Liver (tissue), 9 donors: ENCODE measurements around the gene CAMKMT. TPM values are rescaled to one million over a fixed set of nuclear protein-coding genes. Genes with fewer than 3 reads are reported as not detected.

Experiments used
- DNase-seq: peaks from one replicate; pipeline ENCODE4 v3.0.0-alpha.2; 2017; ENCODE audit warnings: low spot score
- H3K27ac ChIP-seq, 2 donors: one replicate each; pipeline ENCODE4 v1.7.0; 2013; ENCODE audit warnings: inconsistent platforms in 2 of 2, low read length in 2 of 2, control low read depth in 1 of 2, low read depth in 1 of 2, mild to moderate bottlenecking in 1 of 2
- H3K27me3 ChIP-seq, 4 donors: one replicate each; pipeline versions ENCODE4 v1.6.1 to v1.7.0; 2013; ENCODE audit warnings: low read length in 3 of 4, inconsistent platforms in 1 of 4, mild to moderate bottlenecking in 1 of 4, moderate library complexity in 1 of 4; ENCODE audit not compliant: control insufficient read depth in 4 of 4, insufficient read depth in 4 of 4
- H3K36me3 ChIP-seq, 4 donors: one replicate each; pipeline versions ENCODE4 v1.6.1 to v1.7.0; 2013; ENCODE audit warnings: low read length in 3 of 4, mild to moderate bottlenecking in 3 of 4, low read depth in 1 of 4, moderate library complexity in 1 of 4; ENCODE audit not compliant: control insufficient read depth in 4 of 4, insufficient read depth in 3 of 4
- H3K4me1 ChIP-seq, 4 donors: one replicate each; pipeline versions ENCODE4 v1.6.1 to v1.7.0; 2013; ENCODE audit warnings: low read length in 3 of 4, mild to moderate bottlenecking in 3 of 4, moderate library complexity in 1 of 4; ENCODE audit not compliant: control insufficient read depth in 4 of 4, insufficient read depth in 4 of 4
- H3K4me3 ChIP-seq, 3 donors: one replicate each; pipeline versions ENCODE4 v1.6.1 to v1.7.0; 2013; ENCODE audit warnings: low read length in 3 of 3, control low read depth in 1 of 3, low read depth in 1 of 3, mild to moderate bottlenecking in 1 of 3
- H3K9ac ChIP-seq, 2 donors: one replicate each; pipeline ENCODE4 v1.7.0; 2013; ENCODE audit warnings: low read length in 2 of 2, mild to moderate bottlenecking in 2 of 2, moderate library complexity in 2 of 2, control low read depth in 1 of 2, low read depth in 1 of 2
- H3K9me3 ChIP-seq, 4 donors: one replicate each; pipeline versions ENCODE4 v1.6.1 to v1.7.0; 2013; ENCODE audit warnings: low read length in 3 of 4; ENCODE audit not compliant: control insufficient read depth in 4 of 4
- CTCF ChIP-seq: fragments of 150-350 bp; IDR thresholded peaks from 2 replicates; pipeline ENCODE4 v1.5.1; 2017; ENCODE audit warnings: improper control_type of control experiment, low read depth, low read length; ENCODE audit not compliant: missing input control
- EGR1 ChIP-seq, 2 donors: IDR thresholded peaks; 2 replicates each; pipeline ENCODE4 v1.6.1; 2016 to 2018; ENCODE audit warnings: antibody characterized with exemption in 2 of 2, low read depth in 2 of 2
- FOXA1 ChIP-seq: IDR thresholded peaks from 2 replicates; pipeline ENCODE4 v1.6.1; 2016; ENCODE audit warnings: antibody characterized with exemption
- FOXA2 ChIP-seq: IDR thresholded peaks from 2 replicates; pipeline ENCODE4 v1.6.1; 2016; ENCODE audit warnings: antibody characterized with exemption
- GABPA ChIP-seq, 2 donors: IDR thresholded peaks in 1 of 2; conservative IDR thresholded peaks in 1 of 2; 2 replicates each; pipeline ENCODE4 v1.6.1; 2016; ENCODE audit warnings: antibody characterized with exemption in 2 of 2, mild to moderate bottlenecking in 1 of 2, moderate library complexity in 1 of 2
- HNF4A ChIP-seq, 2 donors: conservative IDR thresholded peaks; 2 replicates each; pipeline ENCODE4 v1.6.1; 2016; ENCODE audit warnings: antibody characterized with exemption in 2 of 2, mild to moderate bottlenecking in 2 of 2
- HNF4G ChIP-seq: IDR thresholded peaks from 2 replicates; pipeline ENCODE4 v1.6.1; 2016; ENCODE audit warnings: antibody characterized with exemption
- RXRA ChIP-seq, 2 donors: IDR thresholded peaks; 2 replicates each; pipeline ENCODE4 v1.6.1; 2017 to 2018; ENCODE audit warnings: antibody characterized with exemption in 2 of 2, mild to moderate bottlenecking in 1 of 2
- SP1 ChIP-seq: IDR thresholded peaks from 2 replicates; pipeline ENCODE4 v1.6.1; 2018; ENCODE audit warnings: antibody characterized with exemption, mild to moderate bottlenecking
- TAF1 ChIP-seq: conservative IDR thresholded peaks from 2 replicates; pipeline ENCODE4 v1.6.1; 2016; ENCODE audit warnings: antibody characterized with exemption, mild to moderate bottlenecking
- YY1 ChIP-seq: IDR thresholded peaks from 2 replicates; pipeline ENCODE4 v1.6.1; 2016; ENCODE audit warnings: antibody characterized with exemption, mild to moderate bottlenecking
- WGBS: extraction: QIAGEN DNeasy Blood & Tissue Kit; methylation state at CpG from one replicate; pipeline ENCODE4 v1.1.7; 2013; 5-methylcytosine and 5-hydroxymethylcytosine counted together
- polyA plus RNA-seq, 2 donors: library from polyadenylated mRNA; stranded (reverse) in 1 of 2; unstranded in 1 of 2; fragments of 200-250 nt in 1 of 2; fragments of >200 nt in 1 of 2; fragmentation: Nextera tagmentation in 1 of 2; extraction: Ambion mirVana in 1 of 2; gene quantifications; one replicate each; pipeline versions ENCODE4 v1.2.1 to v1.2.3, GENCODE V29; 2013 to 2015
- total RNA-seq, 2 donors: library from RNA; depleted of rRNA; stranded (reverse); fragments of >200 nt; gene quantifications; one replicate each; pipeline ENCODE4 v1.2.3, GENCODE V29; 2014
- TF ChIP-seq, protein P1 (sequence below): IDR thresholded peaks from 2 replicates; pipeline ENCODE4 v1.6.1; 2016; ENCODE audit warnings: antibody characterized with exemption, mild to moderate bottlenecking
- TF ChIP-seq, protein P2 (sequence below): IDR thresholded peaks from 2 replicates; pipeline ENCODE4 v1.6.1; 2016; ENCODE audit warnings: antibody characterized with exemption
- TF ChIP-seq, protein P3 (sequence below): IDR thresholded peaks from 2 replicates; pipeline ENCODE4 v1.6.1; 2016; ENCODE audit warnings: antibody characterized with exemption
- donor health status: healthy.
- donor health status: healthy.
- donor health status: healthy.
- donor health status: healthy.
- donor health status: healthy.

The CAMKMT gene
- total and polyA plus RNA-seq, 4 donors: 1.5 to 12.7 (median 7.1) TPM

DNA sequence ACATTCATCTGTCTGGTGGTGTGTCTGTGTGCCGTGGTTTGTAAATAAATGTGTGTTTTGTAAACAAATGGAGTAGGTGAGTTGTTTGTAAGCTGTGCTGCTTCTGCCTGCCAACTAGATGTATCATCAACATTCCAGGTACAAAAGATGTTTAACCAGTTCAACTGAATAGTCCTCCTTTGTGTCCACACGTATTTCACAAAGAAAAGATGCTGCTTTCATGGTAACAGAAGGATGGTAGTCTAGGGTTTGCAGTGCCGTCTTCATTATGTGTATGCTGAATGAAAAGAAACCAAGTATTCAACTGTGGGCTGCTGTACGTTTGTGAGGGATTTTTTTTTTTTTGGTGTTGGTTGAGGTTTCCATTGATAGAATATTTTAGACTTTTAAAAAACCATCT lies 72.1 kb downstream of the CAMKMT start:
- WGBS: 82% methylated on average over 4 of the region's 4 CpGs
- no peaks in the 10 kb centered on the region for H3K27me3 ChIP-seq
- no peak overlapping the region for H3K4me3 ChIP-seq
- H3K9ac ChIP-seq: no peak overlapping the region
- H3K9me3 ChIP-seq: no peaks in the 10 kb centered on the region
- no peak for DNase-seq
- no peaks in the 10 kb centered on the region for H3K36me3 ChIP-seq
- TF ChIP-seq HNF4A (conservative IDR thresholded peaks at IDR 0.05) (no peak), TAF1 (no peak), FOXA2 (no peak), RXRA (IDR thresholded peaks at IDR 0.05) (no peak), FOXA1 (no peak), YY1 (no peak)
- no peaks in the 10 kb centered on the region for H3K4me1 ChIP-seq
- H3K27ac ChIP-seq: no peak overlapping the region

GRCh38 chr2:44441200-44441599 lies 79.5 kb downstream of the CAMKMT start:
- Histone ChIP-seq H3K9ac (no peak overlapping the region), H3K36me3 (no peaks in the 10 kb centered on the region), H3K4me1 (no peaks in the 10 kb centered on the region), H3K27me3 (no peaks in the 10 kb centered on the region), H3K9me3 (peaks cover 0 to 5% (median 0%) of the 10 kb centered on the region in 4 donors), H3K27ac (no peak overlapping the region), H3K4me3 (no peak overlapping the region)
- TF ChIP-seq, protein P1, sequence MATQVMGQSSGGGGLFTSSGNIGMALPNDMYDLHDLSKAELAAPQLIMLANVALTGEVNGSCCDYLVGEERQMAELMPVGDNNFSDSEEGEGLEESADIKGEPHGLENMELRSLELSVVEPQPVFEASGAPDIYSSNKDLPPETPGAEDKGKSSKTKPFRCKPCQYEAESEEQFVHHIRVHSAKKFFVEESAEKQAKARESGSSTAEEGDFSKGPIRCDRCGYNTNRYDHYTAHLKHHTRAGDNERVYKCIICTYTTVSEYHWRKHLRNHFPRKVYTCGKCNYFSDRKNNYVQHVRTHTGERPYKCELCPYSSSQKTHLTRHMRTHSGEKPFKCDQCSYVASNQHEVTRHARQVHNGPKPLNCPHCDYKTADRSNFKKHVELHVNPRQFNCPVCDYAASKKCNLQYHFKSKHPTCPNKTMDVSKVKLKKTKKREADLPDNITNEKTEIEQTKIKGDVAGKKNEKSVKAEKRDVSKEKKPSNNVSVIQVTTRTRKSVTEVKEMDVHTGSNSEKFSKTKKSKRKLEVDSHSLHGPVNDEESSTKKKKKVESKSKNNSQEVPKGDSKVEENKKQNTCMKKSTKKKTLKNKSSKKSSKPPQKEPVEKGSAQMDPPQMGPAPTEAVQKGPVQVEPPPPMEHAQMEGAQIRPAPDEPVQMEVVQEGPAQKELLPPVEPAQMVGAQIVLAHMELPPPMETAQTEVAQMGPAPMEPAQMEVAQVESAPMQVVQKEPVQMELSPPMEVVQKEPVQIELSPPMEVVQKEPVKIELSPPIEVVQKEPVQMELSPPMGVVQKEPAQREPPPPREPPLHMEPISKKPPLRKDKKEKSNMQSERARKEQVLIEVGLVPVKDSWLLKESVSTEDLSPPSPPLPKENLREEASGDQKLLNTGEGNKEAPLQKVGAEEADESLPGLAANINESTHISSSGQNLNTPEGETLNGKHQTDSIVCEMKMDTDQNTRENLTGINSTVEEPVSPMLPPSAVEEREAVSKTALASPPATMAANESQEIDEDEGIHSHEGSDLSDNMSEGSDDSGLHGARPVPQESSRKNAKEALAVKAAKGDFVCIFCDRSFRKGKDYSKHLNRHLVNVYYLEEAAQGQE: no peak
- TF ChIP-seq, protein P2, sequence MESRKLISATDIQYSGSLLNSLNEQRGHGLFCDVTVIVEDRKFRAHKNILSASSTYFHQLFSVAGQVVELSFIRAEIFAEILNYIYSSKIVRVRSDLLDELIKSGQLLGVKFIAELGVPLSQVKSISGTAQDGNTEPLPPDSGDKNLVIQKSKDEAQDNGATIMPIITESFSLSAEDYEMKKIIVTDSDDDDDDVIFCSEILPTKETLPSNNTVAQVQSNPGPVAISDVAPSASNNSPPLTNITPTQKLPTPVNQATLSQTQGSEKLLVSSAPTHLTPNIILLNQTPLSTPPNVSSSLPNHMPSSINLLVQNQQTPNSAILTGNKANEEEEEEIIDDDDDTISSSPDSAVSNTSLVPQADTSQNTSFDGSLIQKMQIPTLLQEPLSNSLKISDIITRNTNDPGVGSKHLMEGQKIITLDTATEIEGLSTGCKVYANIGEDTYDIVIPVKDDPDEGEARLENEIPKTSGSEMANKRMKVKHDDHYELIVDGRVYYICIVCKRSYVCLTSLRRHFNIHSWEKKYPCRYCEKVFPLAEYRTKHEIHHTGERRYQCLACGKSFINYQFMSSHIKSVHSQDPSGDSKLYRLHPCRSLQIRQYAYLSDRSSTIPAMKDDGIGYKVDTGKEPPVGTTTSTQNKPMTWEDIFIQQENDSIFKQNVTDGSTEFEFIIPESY: no peak
- TF ChIP-seq HNF4A (conservative IDR thresholded peaks at IDR 0.05) (no peak), TAF1 (no peak), SP1 (no peak), HNF4G (no peak), GABPA (IDR thresholded peaks at IDR 0.05 in 1 of 2, conservative IDR thresholded peaks at IDR 0.05 in 1 of 2) (no peak), EGR1 (IDR thresholded peaks at IDR 0.05; ENCODE audit: low read depth in 2 of 2) (no peak), CTCF (no peak), YY1 (no peak), FOXA1 (no peak)
- TF ChIP-seq, protein P3, sequence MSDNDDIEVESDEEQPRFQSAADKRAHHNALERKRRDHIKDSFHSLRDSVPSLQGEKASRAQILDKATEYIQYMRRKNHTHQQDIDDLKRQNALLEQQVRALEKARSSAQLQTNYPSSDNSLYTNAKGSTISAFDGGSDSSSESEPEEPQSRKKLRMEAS: no peak
- WGBS: 94% methylated on average over 4 of the region's 4 CpGs
- no peak for DNase-seq
